ENCODE results near the gene RAB37.

Gene RAB37

GRCh38 chr17:74776044-74776962 lies 39.2 kb downstream of the RAB37 start, which contains the start of gene NAT9:
NAT9 (minus strand) TSS chr17:74776345; CDS start chr17:74775698, 647 bp downstream.
- Histone ChIP-seq H3K4me1 (no peaks in the 10 kb centered on the region), H3K36me3 (peaks cover 21% of the 10 kb centered on the region), H3K27me3 (no peaks in the 10 kb centered on the region), H3K4me3 (ENCODE audit: low read depth, low read length) (peak within 1 kb of the TSS; percentile 67), H3K9me3 (no peaks in the 10 kb centered on the region)
- no peak for TF ChIP-seq CTCF (IDR thresholded peaks at IDR 0.05; ENCODE audit: low read depth, low read length)
- DNase-seq, result peak; percentile 100

DNA sequence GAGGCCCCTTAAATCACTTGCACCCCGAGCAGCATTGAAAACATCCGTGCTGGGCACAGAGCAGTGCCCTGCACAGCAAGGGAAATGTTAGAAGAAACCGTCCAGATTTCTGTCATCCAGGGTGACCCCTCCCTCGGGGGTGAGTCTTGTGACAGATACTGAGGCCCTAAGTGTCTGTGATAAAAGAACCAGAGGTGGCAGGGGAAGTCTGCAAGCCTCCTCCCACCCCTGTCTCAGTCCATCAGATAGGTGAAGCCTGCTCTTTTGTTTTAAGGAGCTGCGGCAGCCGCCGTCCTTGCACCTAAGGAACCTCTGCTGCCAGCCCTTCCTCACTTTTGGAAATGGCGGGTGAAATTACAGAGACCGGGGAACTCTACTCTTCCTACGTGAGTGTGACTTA lies 39.9 kb downstream of the RAB37 start:
- Histone ChIP-seq H3K27me3 (no peaks in the 10 kb centered on the region), H3K4me3 (ENCODE audit: low read depth, low read length) (peak overlapping the region; percentile 67), H3K9me3 (no peaks in the 10 kb centered on the region), H3K4me1 (no peaks in the 10 kb centered on the region), H3K36me3 (peaks cover 14% of the 10 kb centered on the region)
- DNase-seq, result no peak
- TF ChIP-seq CTCF (IDR thresholded peaks at IDR 0.05; ENCODE audit: low read depth, low read length), result no peak

DNA sequence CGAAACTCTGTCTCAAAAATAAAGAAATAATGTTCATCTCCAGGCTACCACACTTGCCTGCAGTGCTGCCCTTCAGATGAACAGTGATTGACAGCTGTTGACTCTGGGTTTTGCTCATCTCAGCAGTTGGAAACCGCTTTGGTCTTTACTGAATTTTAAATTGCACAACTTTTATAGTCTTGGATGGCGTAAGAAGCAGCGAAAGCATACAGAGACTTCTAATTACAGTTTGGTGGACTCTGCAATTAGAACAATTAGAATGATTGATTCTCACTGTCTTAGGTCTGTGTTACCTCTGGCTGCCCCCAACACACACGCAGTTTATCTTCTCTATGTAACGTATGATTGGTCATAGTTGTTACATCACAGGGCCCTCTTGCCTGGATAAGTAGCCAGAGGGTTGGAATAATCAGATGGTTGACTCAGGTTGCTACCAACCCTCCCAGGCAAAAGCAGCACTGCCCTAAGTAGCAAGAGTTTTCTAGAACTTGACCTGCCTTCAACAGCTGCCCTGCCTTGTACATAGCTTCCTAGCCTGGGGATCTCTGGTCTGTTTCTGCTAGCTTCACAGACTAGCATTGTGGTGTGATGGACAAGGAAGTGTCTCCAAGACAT lies 41.0 kb downstream of the RAB37 start:
- no peaks in the 10 kb centered on the region for H3K27me3 ChIP-seq
- peaks cover 7% of the 10 kb centered on the region for H3K36me3 ChIP-seq
- no peaks in the 10 kb centered on the region for H3K9me3 ChIP-seq
- DNase-seq, result no peak
- H3K4me1 ChIP-seq, result no peaks in the 10 kb centered on the region
- TF ChIP-seq CTCF (IDR thresholded peaks at IDR 0.05; ENCODE audit: low read depth, low read length), result no peak
- H3K4me3 ChIP-seq (ENCODE audit: low read depth, low read length), result no peak overlapping the region

DNA sequence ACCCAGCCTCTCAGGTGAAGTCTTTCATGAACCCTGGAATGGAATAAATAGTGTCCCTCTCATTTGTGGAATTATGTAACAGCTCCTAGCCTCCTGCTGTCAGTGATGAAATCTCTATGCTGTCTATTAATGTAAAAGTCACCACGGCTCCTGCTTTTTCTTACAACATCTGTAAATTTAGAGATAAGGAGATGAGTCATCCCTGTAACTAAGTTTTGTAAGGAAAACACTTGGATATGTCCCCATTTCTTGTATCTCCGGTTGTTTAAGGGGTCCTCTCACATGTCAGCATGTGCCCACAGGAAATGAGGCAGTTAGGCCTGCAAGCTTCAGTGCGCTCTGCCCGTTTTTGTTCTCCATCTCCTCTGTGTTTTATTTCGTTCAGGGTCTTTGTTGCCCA lies 41.9 kb downstream of the RAB37 start:
- H3K4me1 ChIP-seq, result no peaks in the 10 kb centered on the region
- H3K9me3 ChIP-seq, result no peaks in the 10 kb centered on the region
- peaks cover 3% of the 10 kb centered on the region; the same call in 1 of the 2 replicates for H3K36me3 ChIP-seq
- TF ChIP-seq CTCF (IDR thresholded peaks at IDR 0.05; ENCODE audit: low read depth, low read length), result no peak
- DNase-seq, result no peak
- H3K4me3 ChIP-seq (ENCODE audit: low read depth, low read length), result no peak overlapping the region
- H3K27me3 ChIP-seq, result no peaks in the 10 kb centered on the region

DNA sequence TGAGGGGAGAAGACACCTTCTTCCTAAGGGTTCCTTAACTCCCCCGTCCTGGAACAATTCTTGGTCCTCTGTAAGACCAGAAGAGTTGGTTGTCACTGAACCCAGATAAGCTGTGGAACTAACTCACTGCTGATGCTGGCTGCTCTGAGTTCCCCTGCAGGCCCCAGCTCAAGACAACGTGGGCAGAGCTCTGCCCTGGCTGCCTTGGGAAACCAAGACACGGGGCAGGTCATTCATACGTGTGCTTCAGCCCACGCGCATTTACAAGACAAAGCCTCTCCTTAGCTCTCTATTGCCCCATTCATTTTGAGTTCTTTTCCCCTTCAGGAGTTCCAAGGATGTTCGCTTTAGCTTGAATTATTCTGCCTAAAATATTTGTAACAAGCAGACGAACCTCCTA lies 42.4 kb downstream of the RAB37 start:
- Histone ChIP-seq H3K4me3 (ENCODE audit: low read depth, low read length) (no peak overlapping the region), H3K27me3 (no peaks in the 10 kb centered on the region), H3K4me1 (no peaks in the 10 kb centered on the region), H3K36me3 (peaks cover 3% of the 10 kb centered on the region; the same call in 1 of the 2 replicates), H3K9me3 (no peaks in the 10 kb centered on the region)
- TF ChIP-seq CTCF (IDR thresholded peaks at IDR 0.05; ENCODE audit: low read depth, low read length), result no peak
- no peak for DNase-seq

Data from BE2C (cell line).